Measurements from ENCODE around the gene SLCO3A1.

The SLCO3A1 gene

GRCh38 chr15:92128788-92129187, 275.3 kb downstream of the SLCO3A1 start:
- DNase-seq (ENCODE audit: low read depth), result no peak

GRCh38 chr15:92130244-92130643, 276.7 kb downstream of the SLCO3A1 start:
- DNase-seq (ENCODE audit: low read depth), result no peak

GRCh38 chr15:92130906-92131305, 277.4 kb downstream of the SLCO3A1 start:
- DNase-seq (ENCODE audit: low read depth), result no peak

- no peak for DNase-seq (ENCODE audit: low read depth)
These were observed 279.7 kb downstream of the SLCO3A1 start for GRCh38 chr15:92132982-92133755.

GRCh38 chr15:92140796-92141195, 287.3 kb downstream of the SLCO3A1 start:
- DNase-seq (ENCODE audit: low read depth), result no peak

- no peak for DNase-seq (ENCODE audit: low read depth)
These were observed 288.1 kb downstream of the SLCO3A1 start for GRCh38 chr15:92141607-92142006.

- no peak for DNase-seq (ENCODE audit: low read depth)
These were observed 289.0 kb downstream of the SLCO3A1 start for GRCh38 chr15:92142242-92143232.

GRCh38 chr15:92143765-92144164, 290.3 kb downstream of the SLCO3A1 start:
- no peak for DNase-seq (ENCODE audit: low read depth)

GRCh38 chr15:92146511-92147150, 293.1 kb downstream of the SLCO3A1 start:
- no peak for DNase-seq (ENCODE audit: low read depth)

- DNase-seq (ENCODE audit: low read depth), result no peak
These were observed 295.5 kb downstream of the SLCO3A1 start for GRCh38 chr15:92149029-92149428.

- DNase-seq (ENCODE audit: low read depth), result no peak
These were observed 296.0 kb downstream of the SLCO3A1 start for GRCh38 chr15:92149465-92149864.

GRCh38 chr15:92151168-92151567, 297.7 kb downstream of the SLCO3A1 start:
- DNase-seq (ENCODE audit: low read depth), result no peak

- no peak for DNase-seq (ENCODE audit: low read depth)
These were observed 298.2 kb downstream of the SLCO3A1 start for GRCh38 chr15:92151741-92152140.

GRCh38 chr15:92152983-92153382, 299.5 kb downstream of the SLCO3A1 start:
- DNase-seq (ENCODE audit: low read depth), result no peak

- DNase-seq (ENCODE audit: low read depth), result no peak
These were observed 300.1 kb downstream of the SLCO3A1 start for GRCh38 chr15:92153620-92154019.

- DNase-seq (ENCODE audit: low read depth), result no peak
These were observed 302.4 kb downstream of the SLCO3A1 start for GRCh38 chr15:92155934-92156333.

- DNase-seq (ENCODE audit: low read depth), result no peak
These were observed 304.3 kb downstream of the SLCO3A1 start for GRCh38 chr15:92157666-92158298.

- peak; percentile 29 for DNase-seq (ENCODE audit: low read depth)
These were observed 304.9 kb downstream of the SLCO3A1 start for GRCh38 chr15:92158426-92158825.

GRCh38 chr15:92159481-92159880, 306.0 kb downstream of the SLCO3A1 start:
- no peak for DNase-seq (ENCODE audit: low read depth)

- no peak for DNase-seq (ENCODE audit: low read depth)
These were observed 306.7 kb downstream of the SLCO3A1 start for GRCh38 chr15:92159906-92160841.
